Measurements from ENCODE around the gene PUM1. TPM values are rescaled to one million over a fixed set of nuclear protein-coding genes. Genes with fewer than 3 reads are reported as not detected.

Gene PUM1
- total RNA-seq, 1 experiment from 2014 or later, result 109 TPM

- no peak overlapping the region for H3K27ac ChIP-seq (ENCODE audit: low read length)
- H3K4me1 ChIP-seq (ENCODE audit: control insufficient read depth, insufficient read depth, low read length), result peaks cover 7% of the 10 kb centered on the region; the same call in 1 of the 2 replicates
- no TSS peak for BruUV-seq (replicated peaks)
- no peaks in the 10 kb centered on the region for H3K9me3 ChIP-seq (ENCODE audit: control insufficient read depth, insufficient read depth, low read depth, low read length)
- peaks cover 4% of the 10 kb centered on the region; the same call in 1 of the 2 replicates for H3K36me3 ChIP-seq (ENCODE audit: control insufficient read depth, insufficient read depth, low read length)
- no peaks in the 10 kb centered on the region for H3K27me3 ChIP-seq (ENCODE audit: control insufficient read depth, insufficient read depth, low read length)
- intact Hi-C loops (cut with micrococcal nuclease; ENCODE audit: unreplicated experiment), result no loop called here
- no peak for ATAC-seq
- H3K4me3 ChIP-seq (ENCODE audit: low read depth in 2 of 2, low read length in 2 of 2), result no peak overlapping the region
- TF ChIP-seq CTCF (IDR thresholded peaks at IDR 0.05), result no peak
- no peak for TF ChIP-seq TCF7L2 (IDR thresholded peaks at IDR 0.05; ENCODE audit: low read depth, low read length)
- no peak for TF ChIP-seq SIN3A (IDR thresholded peaks at IDR 0.05; ENCODE audit: borderline replicate concordance, insufficient read depth, low read depth, low read length)
- no peak for TF ChIP-seq POLR2AphosphoS5 (IDR thresholded peaks at IDR 0.05; ENCODE audit: low read depth, low read length)
- TF ChIP-seq REST (IDR thresholded peaks at IDR 0.05; ENCODE audit: insufficient read depth in 1 of 2, low read depth in 2 of 2, low read length in 1 of 2), result no peak
- POLR2A ChIA-PET, result no interaction called here
- in situ Hi-C loops (cut with HindIII; ENCODE audit: low pct_unique_long_range_greater_than_20kb, low sequenced_read_pairs), result no loop called here
- CTCF ChIA-PET, result no interaction called here
- no peak for DNase-seq (ENCODE audit: low read depth, low spot score)
These were observed 48.6 kb downstream of the PUM1 start for GRCh38 chr1:31016868-31017267.

GRCh38 chr1:31013187-31013864, 52.2 kb downstream of the PUM1 start:
- in situ Hi-C loops (cut with HindIII; ENCODE audit: low pct_unique_long_range_greater_than_20kb, low sequenced_read_pairs) (no loop called here), intact Hi-C loops (cut with micrococcal nuclease; ENCODE audit: unreplicated experiment) (no loop called here)
- H3K9me3 ChIP-seq (ENCODE audit: control insufficient read depth, insufficient read depth, low read depth, low read length), result no peaks in the 10 kb centered on the region
- H3K36me3 ChIP-seq (ENCODE audit: control insufficient read depth, insufficient read depth, low read length), result peaks cover 2% of the 10 kb centered on the region; the same call in 1 of the 2 replicates
- H3K4me1 ChIP-seq (ENCODE audit: control insufficient read depth, insufficient read depth, low read length), result peaks cover 8% of the 10 kb centered on the region; the same call in 1 of the 2 replicates
- ATAC-seq (no peak), DNase-seq (ENCODE audit: low read depth, low spot score) (no peak)
- TF ChIP-seq TCF7L2 (IDR thresholded peaks at IDR 0.05; ENCODE audit: low read depth, low read length), result no peak
- no peak for TF ChIP-seq SIN3A (IDR thresholded peaks at IDR 0.05; ENCODE audit: borderline replicate concordance, insufficient read depth, low read depth, low read length)
- TF ChIP-seq REST (IDR thresholded peaks at IDR 0.05; ENCODE audit: insufficient read depth in 1 of 2, low read depth in 2 of 2, low read length in 1 of 2), result no peak
- TF ChIP-seq POLR2AphosphoS5 (IDR thresholded peaks at IDR 0.05; ENCODE audit: low read depth, low read length), result no peak
- no peak for TF ChIP-seq CTCF (IDR thresholded peaks at IDR 0.05)
- no peak overlapping the region for H3K27ac ChIP-seq (ENCODE audit: low read length)
- H3K27me3 ChIP-seq (ENCODE audit: control insufficient read depth, insufficient read depth, low read length), result no peaks in the 10 kb centered on the region
- H3K4me3 ChIP-seq (ENCODE audit: low read depth in 2 of 2, low read length in 2 of 2), result no peak overlapping the region
- no TSS peak for BruUV-seq (replicated peaks)
- CTCF ChIA-PET, result no interaction called here
- POLR2A ChIA-PET, result no interaction called here

Data from Panc1 (cell line).